NCI-H345 (cell line): Measurements from ENCODE around the gene AGPAT4.
"Not testable (repeated sequence)": the region's sequence is repeated elsewhere in the genome, so short reads cannot be mapped to it uniquely, and the experiment has no call there.

Experiments used
- DNase-seq: peaks from one replicate; lab custom pipeline; 2025; lab: John Stamatoyannopoulos, UW

Gene AGPAT4

GRCh38 chr6:161200610-161201370 is 73.1 kb downstream of the AGPAT4 start:
- no peak for DNase-seq

DNA sequence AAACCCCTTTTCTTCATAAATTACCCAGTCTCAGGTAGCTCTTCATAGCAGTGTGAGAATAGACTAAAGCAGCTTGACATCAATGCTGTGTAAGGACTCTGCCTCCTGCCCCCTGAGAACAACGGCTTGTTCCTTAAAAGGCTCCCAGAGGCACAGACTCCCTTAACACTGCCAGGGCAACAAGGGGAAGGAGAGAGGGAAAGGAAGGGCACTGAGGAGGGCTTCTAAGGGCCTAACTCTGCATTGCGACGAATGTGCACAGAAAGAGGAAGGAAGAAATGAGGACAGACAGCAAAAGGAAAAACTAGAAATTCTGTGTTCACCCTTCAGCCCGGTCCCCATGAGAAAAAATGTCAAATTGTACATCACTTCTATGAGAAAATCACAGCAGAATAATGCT is 74.0 kb downstream of the AGPAT4 start:
- no peak for DNase-seq

GRCh38 chr6:161198783-161199460 is 74.9 kb downstream of the AGPAT4 start:
- no peak for DNase-seq

- peak; percentile 3 for DNase-seq
Measured at GRCh38 chr6:161198176-161198575, 75.7 kb downstream of the AGPAT4 start.

DNA sequence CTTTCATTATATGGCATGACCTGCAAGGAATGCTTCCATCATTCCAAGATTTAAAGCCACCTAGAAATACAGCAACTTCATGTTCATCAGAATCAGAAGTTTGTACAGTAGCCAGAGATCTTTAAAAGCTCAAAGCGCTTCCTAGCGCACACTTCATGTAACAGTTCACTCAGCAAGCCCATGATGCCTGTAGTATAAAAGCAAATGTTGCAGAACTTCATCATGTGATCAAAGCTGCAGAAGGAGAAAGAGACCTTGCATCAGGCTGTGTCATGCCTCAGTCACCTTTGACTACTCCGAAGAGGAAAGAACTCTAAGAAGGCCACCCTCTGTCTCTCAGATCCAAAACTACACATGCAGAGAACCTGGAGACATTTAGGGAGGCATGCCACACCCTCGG is 78.5 kb downstream of the AGPAT4 start:
- DNase-seq, result no peak

DNA sequence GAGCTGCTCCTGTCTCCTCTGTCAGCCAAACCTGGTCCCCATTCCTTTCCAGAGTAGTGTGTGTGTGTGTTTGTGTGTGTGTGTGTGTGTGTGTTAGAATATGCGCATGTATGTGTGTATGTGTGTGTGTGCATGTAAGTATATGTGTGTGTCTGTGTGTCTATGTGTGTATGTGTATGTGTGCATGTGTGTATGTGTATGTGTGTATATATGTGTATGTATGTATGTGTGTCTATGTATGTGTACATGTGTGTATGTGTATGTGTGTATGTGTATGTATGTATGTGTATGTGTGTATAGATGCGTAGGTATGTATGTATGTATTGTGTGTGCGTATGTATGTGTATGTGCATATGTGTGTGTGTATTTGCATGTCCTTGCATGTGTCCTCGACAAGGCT is 79.5 kb downstream of the AGPAT4 start:
- DNase-seq, result no peak

DNA sequence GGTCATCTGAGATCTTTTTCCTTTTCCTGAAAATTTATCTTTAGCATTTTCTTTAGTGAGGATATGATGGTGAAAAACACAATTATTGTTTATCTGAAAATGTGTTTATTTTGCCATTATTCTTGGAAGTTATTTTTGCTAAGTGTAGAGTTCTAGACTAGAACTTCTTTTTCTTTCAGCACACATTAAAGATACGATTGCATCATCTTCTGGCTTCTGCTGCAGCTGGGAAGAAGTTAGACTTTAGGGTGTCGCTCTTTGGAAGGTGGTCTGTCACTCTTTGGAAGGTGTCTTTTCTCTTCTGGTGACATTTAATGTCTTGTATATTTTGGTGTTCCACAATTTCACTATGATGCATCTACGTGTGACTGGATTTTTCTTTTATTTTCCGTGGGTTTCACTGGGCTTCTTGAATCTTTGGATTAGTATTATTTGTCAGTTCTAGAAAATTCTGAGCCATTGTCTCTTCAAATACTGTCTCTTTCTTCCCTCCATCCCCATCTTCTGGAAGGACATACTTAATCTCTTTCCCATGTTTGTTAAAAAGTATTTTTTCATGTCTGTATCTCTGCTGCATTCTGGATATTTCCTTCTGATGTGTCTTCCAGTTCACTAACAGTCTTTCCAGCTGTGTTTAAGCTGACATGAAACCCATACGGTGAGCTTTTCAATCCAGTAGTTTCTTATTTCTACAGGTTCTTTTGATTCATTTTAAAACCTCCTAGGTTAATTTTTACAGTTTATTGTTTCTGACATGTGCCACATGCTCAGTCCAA is 81.0 kb downstream of the AGPAT4 start:
- no peak for DNase-seq

DNA sequence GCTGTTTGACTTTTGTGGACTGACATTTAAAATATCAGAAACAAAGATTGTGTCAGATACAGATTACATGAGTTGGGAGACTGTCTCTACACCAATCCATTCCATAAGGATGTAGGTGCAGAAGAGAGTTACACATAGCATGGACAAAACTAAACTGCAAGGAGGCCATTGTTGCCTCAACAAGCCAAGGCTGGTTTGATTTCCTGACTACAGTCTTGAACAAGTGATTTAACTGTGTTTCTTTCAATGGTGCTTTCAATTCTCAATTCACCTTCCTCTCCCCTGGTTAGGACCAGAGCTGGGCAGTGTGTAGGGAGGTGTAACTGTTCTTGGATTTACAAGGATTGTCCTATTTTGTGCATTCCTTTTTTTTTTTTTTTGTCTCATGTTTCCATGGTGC is 82.2 kb downstream of the AGPAT4 start:
- DNase-seq, result no peak

- no peak for DNase-seq
Measured at GRCh38 chr6:161191007-161191406, 82.9 kb downstream of the AGPAT4 start.

- DNase-seq, result no peak
Measured at GRCh38 chr6:161189891-161190290, 84.0 kb downstream of the AGPAT4 start.

- no peak for DNase-seq
Measured at GRCh38 chr6:161188547-161189465, 85.1 kb downstream of the AGPAT4 start.

- DNase-seq, result no peak
Measured at GRCh38 chr6:161186173-161186769, 87.6 kb downstream of the AGPAT4 start.

DNA sequence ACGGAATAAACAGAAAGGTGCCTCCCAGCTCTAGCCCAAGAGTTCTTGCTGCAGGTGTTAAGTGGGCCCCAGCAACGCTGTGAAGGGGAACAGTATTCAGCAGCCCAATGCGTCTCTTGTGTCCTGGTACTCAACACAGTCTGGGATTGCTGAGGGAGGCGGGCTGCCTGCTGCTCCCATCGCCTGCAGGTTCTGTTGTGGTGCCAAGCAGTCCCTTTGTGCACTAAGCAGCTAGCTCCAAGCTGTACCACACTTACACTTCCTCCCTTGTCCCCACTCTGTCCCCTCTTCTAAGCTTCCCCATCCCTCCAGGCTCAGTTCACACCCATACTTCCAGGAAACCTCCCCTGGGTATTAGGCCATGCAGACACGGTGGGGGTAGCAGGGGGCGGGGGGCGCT is 92.7 kb downstream of the AGPAT4 start:
- no peak for DNase-seq

- DNase-seq, result not testable (repeated sequence)
Measured at GRCh38 chr6:161178155-161178554, 95.7 kb downstream of the AGPAT4 start.

DNA sequence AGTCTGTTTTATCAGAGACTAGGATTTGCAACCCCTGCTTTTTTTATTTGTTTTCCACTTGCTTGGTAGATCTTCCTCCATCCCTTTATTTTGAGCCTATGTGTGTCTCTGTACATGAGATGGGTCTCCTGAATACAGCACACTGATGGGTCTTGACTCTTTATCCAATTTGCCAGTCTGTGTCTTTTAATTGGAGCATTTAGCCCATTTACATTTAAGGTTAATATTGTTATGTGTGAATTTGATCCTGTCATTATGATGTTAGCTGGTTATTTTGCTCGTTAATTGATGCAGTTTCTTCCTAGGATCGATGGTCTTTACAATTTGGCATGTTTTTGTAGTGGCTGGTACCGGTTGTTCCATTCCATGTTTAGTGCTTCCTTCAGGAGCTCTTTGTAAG is 97.4 kb downstream of the AGPAT4 start:
- DNase-seq, result not testable (repeated sequence)

DNA sequence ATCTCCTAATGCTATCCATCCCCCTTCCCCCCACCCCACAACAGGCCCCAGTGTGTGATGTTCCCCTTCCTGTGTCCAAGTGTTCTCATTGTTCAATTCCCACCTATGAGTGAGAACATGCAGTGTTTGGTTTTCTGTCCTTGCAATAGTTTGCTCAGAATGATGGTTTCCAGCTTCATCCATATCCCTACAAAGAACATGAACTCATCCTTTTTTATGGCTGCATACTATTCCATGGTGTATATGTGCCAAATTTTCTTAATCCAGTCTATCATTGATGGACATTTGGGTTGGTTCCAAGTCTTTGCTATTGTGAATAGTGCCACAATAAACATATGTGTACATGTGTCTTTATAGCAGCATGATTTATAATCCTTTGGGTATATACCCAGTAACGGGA is 101.1 kb downstream of the AGPAT4 start:
- DNase-seq, result not testable (repeated sequence)

- peak; percentile 42 for DNase-seq
Measured at GRCh38 chr6:161171207-161171606, 102.7 kb downstream of the AGPAT4 start.

- DNase-seq, result peak; percentile 85
Measured at GRCh38 chr6:161169696-161170095, 104.2 kb downstream of the AGPAT4 start.

- DNase-seq, result peak; percentile 14
Measured at GRCh38 chr6:161169035-161169434, 104.8 kb downstream of the AGPAT4 start.

- peak; percentile 93 for DNase-seq
Measured at GRCh38 chr6:161168281-161168891, 105.5 kb downstream of the AGPAT4 start.

DNA sequence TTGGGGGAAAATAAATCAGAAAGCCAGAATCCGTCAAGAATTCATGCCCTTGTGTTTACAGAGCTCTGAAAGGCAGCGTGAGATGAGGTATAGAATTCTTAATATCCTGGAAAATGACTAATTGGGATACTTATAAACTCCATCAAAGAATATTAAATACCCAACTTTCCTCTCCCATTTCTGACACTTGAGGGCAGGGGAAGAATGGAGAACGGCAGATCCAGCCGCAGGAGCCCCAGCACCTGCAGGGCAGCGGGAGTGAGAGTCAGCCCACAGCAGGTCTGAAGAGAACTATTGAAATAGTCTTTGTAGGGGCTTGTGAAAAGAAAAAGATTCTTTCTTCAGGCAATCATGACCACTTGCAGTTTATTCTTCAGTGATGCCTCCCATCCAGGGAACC is 107.2 kb downstream of the AGPAT4 start:
- DNase-seq, result no peak
